PC-3 (cell line): ENCODE measurements around the gene CEACAM21. TPM values are rescaled to one million over a fixed set of nuclear protein-coding genes. Genes with fewer than 3 reads are reported as not detected.

Experiments
- ATAC-seq: fragments of 200-7000 bp; cut with Tn5 transposase; 2 replicates; pipeline ENCODE4 v1.9.1; 2020; ENCODE audit warnings: mild to moderate bottlenecking, moderate library complexity
- BruUV-seq: library from RNA; stranded (reverse); fragments of 400-500 nt; replicated peaks from 2 replicates; lab custom pipeline; 2021; lab: Mats Ljungman, UMichigan
- CTCF ChIA-PET: fragments of 300-600 bp; sonication (Branson Sonifier 250); formaldehyde crosslinking; loops from one replicate; lab custom pipeline; 2022; ENCODE audit warnings: antibody characterized with exemption; lab: Charles Lee
- POLR2A ChIA-PET: fragments of 300-600 bp; sonication (Branson Sonifier 250); formaldehyde crosslinking; loops from one replicate; lab custom pipeline; 2022; ENCODE audit warnings: antibody characterized with exemption; ENCODE audit not compliant: unreplicated experiment; lab: Charles Lee
- DNase-seq: peaks from one replicate; pipeline ENCODE4 v3.0.0-alpha.2; 2015
- H2AFZ ChIP-seq: fragments of 300-600 bp; sonication (generic); 2 replicates; pipeline ENCODE4 v1.6.0; 2016; ENCODE audit warnings: antibody characterized with exemption, low read length
- H3F3A ChIP-seq: fragments of 300-600 bp; sonication (generic); one replicate; pipeline ENCODE4 v1.6.0; 2017; ENCODE audit warnings: antibody characterized with exemption, low read length, control low read depth, mild to moderate bottlenecking; ENCODE audit not compliant: unreplicated experiment
- H3K27ac ChIP-seq: fragments of 300-600 bp; sonication (generic); 2 replicates; pipeline ENCODE4 v1.5.1; 2016; ENCODE audit warnings: mild to moderate bottlenecking, low read length
- H3K27me3 ChIP-seq: fragments of 300-600 bp; sonication (generic); 2 replicates; pipeline ENCODE4 v1.6.1; 2016; ENCODE audit warnings: low read length, mixed read lengths
- H3K36me3 ChIP-seq: fragments of 300-600 bp; sonication (generic); 2 replicates; pipeline ENCODE4 v1.6.1; 2016; ENCODE audit warnings: low read depth, mixed run types, low read length, mixed read lengths
- H3K4me1 ChIP-seq: fragments of 300-600 bp; sonication (generic); 2 replicates; pipeline ENCODE4 v1.5.1; 2016; ENCODE audit warnings: low read length; ENCODE audit not compliant: insufficient read depth
- H3K4me2 ChIP-seq: fragments of 300-600 bp; sonication (generic); 2 replicates; pipeline ENCODE4 v1.6.0; 2016; ENCODE audit warnings: low read length
- H3K4me3 ChIP-seq: fragments of 300-600 bp; sonication (generic); 2 replicates; pipeline ENCODE4 v1.5.1; 2016; ENCODE audit warnings: mild to moderate bottlenecking, low read length, mixed read lengths
- H3K79me2 ChIP-seq: fragments of 300-600 bp; sonication (generic); 2 replicates; pipeline ENCODE4 v1.6.1; 2017; ENCODE audit warnings: low read length, mixed read lengths
- H3K9ac ChIP-seq: fragments of 300-600 bp; sonication (generic); 2 replicates; pipeline ENCODE4 v1.6.0; 2016; ENCODE audit warnings: mild to moderate bottlenecking, low read length
- H3K9me2 ChIP-seq: fragments of 300-600 bp; sonication (generic); replicated peaks from 2 replicates; pipeline ENCODE4 v1.6.1; 2016; ENCODE audit warnings: mixed run types, low read length, mixed read lengths
- H3K9me3 ChIP-seq: fragments of 300-600 bp; sonication (generic); 2 replicates; pipeline ENCODE4 v1.6.1; 2016; ENCODE audit warnings: low read length, mixed read lengths
- H4K20me1 ChIP-seq: fragments of 300-600 bp; sonication (generic); 2 replicates; pipeline ENCODE4 v1.6.1; 2016; ENCODE audit warnings: low read length, mixed read lengths
- CTCF ChIP-seq: fragments of 300-600 bp; sonication (generic); conservative IDR thresholded peaks from 2 replicates; pipeline ENCODE4 v1.5.1; 2017; ENCODE audit warnings: antibody characterized with exemption, low read depth, mild to moderate bottlenecking, low read length
- EZH2 ChIP-seq: fragments of 300-600 bp; sonication (generic); IDR thresholded peaks from one replicate; pipeline ENCODE4 v1.6.1; 2017; ENCODE audit warnings: antibody characterized with exemption, mild to moderate bottlenecking, low read length; ENCODE audit not compliant: unreplicated experiment
- EZH2phosphoT487 ChIP-seq: fragments of 300-600 bp; sonication (generic); IDR thresholded peaks from 2 replicates; pipeline ENCODE4 v1.6.1; 2018; ENCODE audit warnings: mild to moderate bottlenecking, antibody characterized with exemption, low read length, borderline replicate concordance
- intact Hi-C: fragments of 100-400 bp; cut with micrococcal nuclease; formaldehyde crosslinking; loops from 2 replicates; pipeline ENCODE4 v1.9.0; 2023
- total RNA-seq: library from RNA; depleted of rRNA; stranded (reverse); fragments of >200 nt; gene quantifications from 2 replicates; pipeline ENCODE4 v1.2.3, GENCODE V29; 2014

Gene CEACAM21
- total RNA-seq, 1 experiment from 2014 or later: not detected

- ChIA-PET CTCF (no interaction called here), POLR2A (no interaction called here)
- Histone ChIP-seq H3K9me2 (no peaks in the 10 kb centered on the region), H3F3A (no peaks in the 10 kb centered on the region), H2AFZ (no peak overlapping the region), H3K36me3 (no peaks in the 10 kb centered on the region), H3K27me3 (peaks cover 36% of the 10 kb centered on the region), H3K9ac (no peak overlapping the region), H3K9me3 (no peaks in the 10 kb centered on the region), H3K4me3 (no peak overlapping the region), H4K20me1 (no peaks in the 10 kb centered on the region), H3K4me2 (no peak overlapping the region), H3K4me1 (no peaks in the 10 kb centered on the region), H3K27ac (no peak overlapping the region), H3K79me2 (no peaks in the 10 kb centered on the region)
- ATAC-seq (no peak), DNase-seq (no peak)
- TF ChIP-seq EZH2: no peak
- no peak for TF ChIP-seq CTCF
- intact Hi-C loops: no loop called here
- BruUV-seq: no TSS peak
These were observed 28.9 kb downstream of the CEACAM21 start for GRCh38 chr19:41604831-41605230.

- Histone ChIP-seq H3K9me2 (no peaks in the 10 kb centered on the region), H3K4me3 (no peak overlapping the region), H3K27me3 (peaks cover 51% of the 10 kb centered on the region), H3F3A (no peaks in the 10 kb centered on the region), H2AFZ (no peak overlapping the region), H3K36me3 (no peaks in the 10 kb centered on the region), H3K4me2 (no peak overlapping the region), H4K20me1 (no peaks in the 10 kb centered on the region), H3K9ac (no peak overlapping the region), H3K27ac (no peak overlapping the region), H3K9me3 (no peaks in the 10 kb centered on the region), H3K79me2 (no peaks in the 10 kb centered on the region), H3K4me1 (no peaks in the 10 kb centered on the region)
- ATAC-seq (no peak), DNase-seq (no peak)
- no TSS peak for BruUV-seq
- CTCF ChIA-PET: no interaction called here
- POLR2A ChIA-PET: no interaction called here
- intact Hi-C loops: no loop called here
- TF ChIP-seq EZH2phosphoT487: no peak
- no peak for TF ChIP-seq EZH2
- no peak for TF ChIP-seq CTCF
These were observed 30.4 kb downstream of the CEACAM21 start for GRCh38 chr19:41606215-41606837.

- no peak for DNase-seq
- H3K9me3 ChIP-seq: no peaks in the 10 kb centered on the region
- no peak overlapping the region for H3K4me2 ChIP-seq
- H3K27ac ChIP-seq: no peak overlapping the region
- no peaks in the 10 kb centered on the region for H3K9me2 ChIP-seq
- ChIA-PET POLR2A (no interaction called here), CTCF (no interaction called here)
- H3K36me3 ChIP-seq: no peaks in the 10 kb centered on the region
- peaks cover 50% of the 10 kb centered on the region for H3K27me3 ChIP-seq
- no TSS peak for BruUV-seq
- H3K4me1 ChIP-seq: no peaks in the 10 kb centered on the region
- no peak overlapping the region for H3K9ac ChIP-seq
- H2AFZ ChIP-seq: no peak overlapping the region
- no peak for TF ChIP-seq CTCF
- TF ChIP-seq EZH2phosphoT487: no peak
- no peak for TF ChIP-seq EZH2
- intact Hi-C loops: no loop called here
- ATAC-seq: no peak
- no peaks in the 10 kb centered on the region for H3F3A ChIP-seq
- no peaks in the 10 kb centered on the region for H4K20me1 ChIP-seq
- H3K79me2 ChIP-seq: no peaks in the 10 kb centered on the region
- H3K4me3 ChIP-seq: no peak overlapping the region
These were observed 31.7 kb downstream of the CEACAM21 start for GRCh38 chr19:41607668-41608067.
